MM.1S (cell line): ENCODE data around the gene S100P.
A peak's percentile ranks its signal among the peaks of the same experiment; 100 is the strongest.

Experiments used
- DNase-seq: peaks from one replicate; pipeline ENCODE4 v3.0.0-alpha.2; 2015
- H2AFZ ChIP-seq: fragments of 300-600 bp; sonication (generic); 2 replicates; pipeline ENCODE4 v1.6.0; 2016; ENCODE audit warnings: antibody characterized with exemption, low read length
- H3F3A ChIP-seq: fragments of 300-600 bp; sonication (generic); 2 replicates; pipeline ENCODE4 v1.6.1; 2016; ENCODE audit warnings: mild to moderate bottlenecking, antibody characterized with exemption, low read length, moderate library complexity, mixed read lengths; ENCODE audit not compliant: insufficient read depth
- H3K27ac ChIP-seq: fragments of 300-600 bp; sonication (generic); 2 replicates; pipeline ENCODE4 v1.5.1; 2016; ENCODE audit warnings: mild to moderate bottlenecking, low read length
- H3K27me3 ChIP-seq: fragments of 300-600 bp; sonication (generic); replicated peaks from 2 replicates; pipeline ENCODE4 v1.6.0; 2016; ENCODE audit warnings: low read length; ENCODE audit not compliant: insufficient read depth
- H3K36me3 ChIP-seq: fragments of 300-600 bp; sonication (generic); replicated peaks from 2 replicates; pipeline ENCODE4 v1.6.1; 2016; ENCODE audit warnings: mild to moderate bottlenecking, low read length, mixed read lengths; ENCODE audit not compliant: insufficient read depth
- H3K4me1 ChIP-seq: fragments of 300-600 bp; sonication (generic); 2 replicates; pipeline ENCODE4 v1.6.1; 2016; ENCODE audit warnings: low read length, mixed read lengths
- H3K4me2 ChIP-seq: fragments of 300-600 bp; sonication (generic); 2 replicates; pipeline ENCODE4 v1.6.0; 2016; ENCODE audit warnings: low read depth, low read length
- H3K4me3 ChIP-seq: fragments of 300-600 bp; sonication (generic); 2 replicates; pipeline ENCODE4 v1.5.1; 2016; ENCODE audit warnings: low read length, mixed read lengths
- H3K79me2 ChIP-seq: fragments of 300-600 bp; sonication (generic); 2 replicates; pipeline ENCODE4 v1.6.1; 2016; ENCODE audit warnings: mixed run types, low read length, mixed read lengths
- H3K9ac ChIP-seq: fragments of 300-600 bp; sonication (generic); 2 replicates; pipeline ENCODE4 v1.6.1; 2016; ENCODE audit warnings: low read length, mixed read lengths
- H3K9me2 ChIP-seq: fragments of 300-600 bp; sonication (generic); replicated peaks from 2 replicates; pipeline ENCODE4 v1.6.1; 2016; ENCODE audit warnings: mild to moderate bottlenecking, low read length, mixed read lengths; ENCODE audit not compliant: insufficient read depth
- H3K9me3 ChIP-seq: fragments of 300-600 bp; sonication (generic); replicated peaks from 2 replicates; pipeline ENCODE4 v1.6.1; 2016; ENCODE audit warnings: mild to moderate bottlenecking, low read length, mixed read lengths; ENCODE audit not compliant: insufficient read depth
- H4K20me1 ChIP-seq: fragments of 300-600 bp; sonication (generic); 2 replicates; pipeline ENCODE4 v1.6.1; 2016; ENCODE audit warnings: mild to moderate bottlenecking, low read length, moderate library complexity, mixed read lengths; ENCODE audit not compliant: insufficient read depth
- CTCF ChIP-seq: fragments of 300-600 bp; sonication (generic); IDR thresholded peaks from 2 replicates; pipeline ENCODE4 v1.5.1; 2016; ENCODE audit warnings: antibody characterized with exemption, low read length, mixed read lengths
- EZH2 ChIP-seq: fragments of 300-600 bp; sonication (generic); optimal IDR thresholded peaks from 2 replicates; pipeline ENCODE3; 2017; ENCODE audit warnings: low read depth, mild to moderate bottlenecking, antibody characterized with exemption, low read length, mixed read lengths
- EZH2phosphoT487 ChIP-seq: fragments of 300-600 bp; sonication (generic); IDR thresholded peaks from 2 replicates; pipeline ENCODE4 v1.6.1; 2018; ENCODE audit warnings: antibody characterized with exemption, low read length

The S100P gene

GRCh38 chr4:6705646-6706045 is 12.0 kb downstream of the S100P start:
- Histone ChIP-seq H3K4me2 (no peak overlapping the region), H3K27ac (no peak overlapping the region), H3K27me3 (peaks cover 6% of the 10 kb centered on the region), H2AFZ (no peak overlapping the region), H3K9me2 (no peaks in the 10 kb centered on the region), H3K36me3 (no peaks in the 10 kb centered on the region; the same call in 1 of the 2 replicates), H3K4me1 (peaks cover 13% of the 10 kb centered on the region; the same call in 1 of the 2 replicates), H3K79me2 (peaks cover 27% of the 10 kb centered on the region), H3K4me3 (no peak overlapping the region), H3K9me3 (no peaks in the 10 kb centered on the region), H4K20me1 (no peaks in the 10 kb centered on the region), H3F3A (peaks cover 4% of the 10 kb centered on the region; the same call in 1 of the 2 replicates), H3K9ac (no peak overlapping the region)
- DNase-seq = no peak
- no peak for TF ChIP-seq CTCF
- no peak for TF ChIP-seq EZH2
- no peak for TF ChIP-seq EZH2phosphoT487

GRCh38 chr4:6706173-6706572 is 12.5 kb downstream of the S100P start:
- Histone ChIP-seq H2AFZ (no peak overlapping the region), H3K4me2 (no peak overlapping the region), H3K36me3 (no peaks in the 10 kb centered on the region; the same call in 1 of the 2 replicates), H3K4me3 (no peak overlapping the region), H3K9me3 (0 out of 2 replicates have a peak, but pooled peaks cover under 1% of the 10 kb centered on the region), H3K9ac (no peak overlapping the region), H3K79me2 (peaks cover 27% of the 10 kb centered on the region), H4K20me1 (no peaks in the 10 kb centered on the region), H3K27me3 (peaks cover 11% of the 10 kb centered on the region), H3K27ac (no peak overlapping the region), H3K9me2 (no peaks in the 10 kb centered on the region), H3K4me1 (peaks cover 13% of the 10 kb centered on the region; the same call in 1 of the 2 replicates), H3F3A (peaks cover 4% of the 10 kb centered on the region; the same call in 1 of the 2 replicates)
- TF ChIP-seq CTCF (no peak), EZH2phosphoT487 (no peak)
- DNase-seq = no peak

- Histone ChIP-seq H3K9me3 (0 out of 2 replicates have a peak, but pooled peaks cover 5% of the 10 kb centered on the region), H3K27me3 (peaks cover 31% of the 10 kb centered on the region), H3F3A (peaks cover 4% of the 10 kb centered on the region; the same call in 1 of the 2 replicates), H3K9me2 (no peaks in the 10 kb centered on the region), H3K27ac (peak within 1 kb of the TSS; percentile 24; the same call in 1 of the 2 replicates), H3K36me3 (no peaks in the 10 kb centered on the region; the same call in 1 of the 2 replicates), H3K79me2 (peaks cover 27% of the 10 kb centered on the region), H3K4me3 (peak within 1 kb of the TSS; percentile 85), H3K4me1 (peaks cover 13% of the 10 kb centered on the region; the same call in 1 of the 2 replicates), H3K4me2 (peak within 1 kb of the TSS; percentile 82), H4K20me1 (no peaks in the 10 kb centered on the region), H2AFZ (peak within 1 kb of the TSS; percentile 98), H3K9ac (peak within 1 kb of the TSS; percentile 69)
- peak; percentile 97 for DNase-seq
- TF ChIP-seq CTCF (no peak; the same call in 1 of the 2 replicates), EZH2phosphoT487 (no peak), EZH2 (no peak)
Measured at GRCh38 chr4:6709230-6710114, 15.8 kb downstream of the S100P start, which contains the start of gene MRFAP1L1. MRFAP1L1 (minus strand) TSS chr4:6709865; CDS start chr4:6709629, 236 bp downstream.
